HUDEP-2 (cell line): ENCODE measurements around the gene OLFML2B.
"Not testable (repeated sequence)": the region's sequence is repeated elsewhere in the genome, so short reads cannot be mapped to it uniquely, and the experiment has no call there.

Experiments used
- DNase-seq, 76 experiments: peaks; one replicate each; lab custom pipeline; 2025; ENCODE audit not compliant: unreplicated experiment in 76 of 76; lab: John Stamatoyannopoulos, UW

The OLFML2B gene

DNA sequence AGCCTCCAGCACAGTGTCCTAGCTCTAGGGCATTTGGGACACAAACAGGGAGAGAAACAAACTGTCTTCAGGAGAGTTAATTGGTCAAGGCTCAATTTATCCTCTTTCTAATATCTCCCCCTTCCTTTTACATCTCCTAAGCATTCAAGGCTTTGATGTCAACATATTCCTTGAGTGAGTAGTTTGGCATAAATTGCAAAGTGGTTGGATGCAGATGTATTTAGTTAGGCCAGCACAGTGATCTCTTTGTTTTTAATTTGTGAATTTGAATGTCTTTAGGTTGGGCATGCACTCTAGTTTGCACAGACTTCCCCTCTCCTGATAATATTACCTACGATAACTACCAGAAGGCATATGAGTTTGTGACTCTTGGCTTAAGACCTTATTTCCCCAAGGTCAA is 12.5 kb upstream of the OLFML2B start:
- DNase-seq = no peak

DNA sequence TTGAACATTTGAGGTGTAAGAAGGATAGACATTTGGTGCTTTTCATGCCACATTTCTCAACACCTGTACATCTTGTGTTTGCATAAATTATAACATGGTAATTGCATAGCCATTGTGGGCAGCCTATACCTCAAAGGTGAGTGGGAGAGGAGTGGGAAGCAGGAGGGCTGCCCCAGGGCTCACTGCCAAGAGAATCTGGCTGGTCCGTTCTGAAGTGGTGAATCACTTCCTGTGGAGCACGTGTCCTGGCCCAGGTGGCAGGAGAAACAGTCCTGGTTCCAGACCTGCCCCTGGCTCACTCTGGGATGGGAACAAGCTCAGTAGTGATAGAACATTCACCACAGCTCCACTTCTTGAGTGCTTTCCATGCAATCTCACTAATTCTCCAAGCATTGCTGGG is 11.6 kb upstream of the OLFML2B start:
- no peak for DNase-seq

DNA sequence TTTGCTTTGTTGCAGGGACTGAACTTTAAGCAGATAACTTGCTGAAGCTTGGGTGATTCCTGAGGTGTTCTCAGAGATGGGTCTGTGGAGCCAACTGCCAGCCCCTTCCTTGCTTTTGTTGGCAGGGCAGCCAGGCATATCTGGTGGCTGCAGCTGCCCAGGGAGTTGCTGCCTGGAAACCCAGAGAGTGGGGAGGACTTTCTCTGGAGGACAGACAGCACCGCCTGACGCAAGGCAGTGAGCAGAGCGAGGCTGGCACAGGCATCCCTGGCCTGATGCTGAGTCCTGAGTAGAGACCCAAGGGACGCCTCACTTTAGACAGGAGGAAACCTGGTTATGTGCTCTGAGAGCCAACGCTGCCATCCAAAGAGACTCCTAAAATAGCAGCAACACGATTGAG is 9.8 kb upstream of the OLFML2B start:
- DNase-seq = peak in 1 of 76 experiments; percentile 5

DNA sequence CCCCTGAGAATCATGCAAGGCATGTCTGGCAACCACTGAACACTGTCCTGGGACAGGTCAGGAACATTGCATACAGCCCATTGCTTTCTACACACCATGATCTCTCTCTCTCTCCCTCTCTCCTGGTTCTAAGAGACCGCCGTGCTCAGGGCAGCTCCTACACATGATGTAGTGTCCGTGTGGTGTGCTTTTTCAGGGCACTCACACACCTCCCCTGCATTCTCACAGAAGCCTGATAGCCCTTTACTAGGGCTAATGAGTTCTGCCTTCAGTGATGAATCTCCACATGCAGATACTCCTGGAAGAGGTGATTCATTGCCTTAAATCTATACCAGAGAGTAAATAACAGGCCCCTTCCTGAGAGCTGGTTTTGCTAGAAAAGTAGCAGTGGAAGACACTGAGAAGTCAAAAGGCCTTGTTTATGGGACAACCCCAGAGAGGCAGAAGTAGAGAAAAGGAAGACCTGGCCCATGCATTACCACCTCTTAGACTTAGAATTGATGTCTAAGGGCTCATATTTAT is 7.2 kb upstream of the OLFML2B start:
- no peak for DNase-seq

DNA sequence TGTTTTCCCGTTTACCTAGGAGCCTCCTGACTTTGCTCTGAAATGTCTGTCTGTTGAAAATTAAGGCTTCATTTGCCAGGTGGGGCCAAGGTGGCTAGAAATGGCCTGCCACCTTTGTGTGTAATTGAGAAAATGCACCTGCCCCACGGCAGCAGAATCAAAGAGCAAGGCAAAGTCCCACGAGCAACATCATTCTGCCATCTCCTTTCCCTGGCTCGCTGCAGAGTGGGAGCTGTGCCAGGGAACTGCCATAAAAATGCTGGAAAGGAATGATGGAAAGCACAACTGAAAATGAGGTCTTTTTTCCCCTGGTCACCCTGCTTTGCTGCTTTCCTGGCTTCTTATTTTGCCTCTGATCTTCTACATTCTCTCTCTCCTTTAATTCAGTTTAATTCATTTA is 5.5 kb upstream of the OLFML2B start:
- no peak for DNase-seq

DNA sequence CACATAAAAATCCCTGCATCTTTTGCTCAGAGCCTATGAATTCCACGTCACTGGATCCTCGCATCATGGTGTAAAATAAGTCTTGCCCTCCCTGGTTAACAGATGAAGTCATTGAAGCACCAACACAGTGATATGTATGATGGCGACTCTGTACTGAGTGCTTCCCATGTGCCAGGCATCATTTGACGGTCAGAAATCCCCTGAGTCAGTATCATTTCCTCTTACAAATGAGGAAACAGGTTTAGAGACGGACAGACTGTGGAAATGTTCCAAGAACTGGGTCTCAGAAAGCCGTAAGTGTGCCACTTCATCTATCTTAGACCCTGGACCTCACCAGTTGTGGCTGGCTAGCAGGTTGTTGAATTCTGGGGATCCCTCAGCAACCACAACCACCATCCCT is 5.1 kb upstream of the OLFML2B start:
- no peak for DNase-seq

DNA sequence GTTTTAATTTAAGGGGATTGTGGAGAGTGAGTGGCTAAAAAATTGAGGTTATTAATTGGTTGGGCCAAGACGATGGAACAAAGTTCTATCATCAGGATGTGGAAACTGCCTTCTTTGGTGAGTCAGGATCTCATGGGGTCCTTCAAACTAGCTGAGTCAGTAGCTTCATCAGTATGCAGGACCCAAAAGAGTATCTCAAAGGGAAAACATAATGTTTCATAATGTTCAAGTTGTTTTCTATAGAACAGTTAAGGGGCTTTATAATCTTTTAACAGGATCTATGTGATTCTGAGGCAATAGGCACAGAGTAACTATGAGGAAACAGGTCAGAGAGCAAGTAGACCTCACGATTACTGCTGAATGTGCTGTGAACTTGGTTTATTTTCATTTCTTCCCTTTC is 3.2 kb upstream of the OLFML2B start:
- no peak for DNase-seq

DNA sequence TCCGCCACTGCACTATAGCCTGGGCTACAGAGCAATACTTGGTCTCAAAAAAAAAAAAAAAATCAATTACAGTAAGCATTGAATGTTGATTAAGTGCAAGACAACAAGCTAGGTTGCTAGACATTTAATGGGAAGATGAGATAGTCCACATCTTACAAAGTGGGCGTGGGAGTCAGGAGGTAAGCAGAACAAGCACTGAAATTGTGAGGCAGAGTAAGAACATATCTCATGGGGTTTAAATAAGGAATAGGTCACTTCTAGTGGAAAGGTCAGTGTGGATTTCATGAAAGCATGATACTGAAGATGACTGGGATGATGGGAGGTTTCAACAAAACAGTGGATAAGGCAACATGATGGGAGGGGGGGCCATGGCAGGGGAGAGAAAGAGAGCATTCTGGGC is 1.9 kb upstream of the OLFML2B start:
- no peak for DNase-seq

DNA sequence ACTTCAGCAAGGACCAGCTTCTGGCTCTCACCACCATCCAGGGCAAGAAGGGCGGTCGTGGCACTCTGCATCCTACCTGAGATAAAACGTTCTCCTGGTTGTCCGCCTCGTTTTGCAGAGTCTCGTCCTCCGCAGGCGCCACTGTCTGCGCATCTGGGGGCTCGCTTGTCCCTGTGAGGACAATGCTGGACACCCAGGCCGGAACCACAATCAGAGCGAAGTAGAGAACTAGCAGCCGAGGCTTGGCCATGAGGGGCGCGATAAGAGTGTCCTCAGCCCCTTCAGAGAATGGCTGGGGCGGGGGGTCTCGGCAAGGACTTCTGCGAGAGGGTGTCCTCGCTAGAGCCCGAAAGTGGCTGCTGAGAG is 505 bp downstream of the OLFML2B start:
- DNase-seq = no peak

DNA sequence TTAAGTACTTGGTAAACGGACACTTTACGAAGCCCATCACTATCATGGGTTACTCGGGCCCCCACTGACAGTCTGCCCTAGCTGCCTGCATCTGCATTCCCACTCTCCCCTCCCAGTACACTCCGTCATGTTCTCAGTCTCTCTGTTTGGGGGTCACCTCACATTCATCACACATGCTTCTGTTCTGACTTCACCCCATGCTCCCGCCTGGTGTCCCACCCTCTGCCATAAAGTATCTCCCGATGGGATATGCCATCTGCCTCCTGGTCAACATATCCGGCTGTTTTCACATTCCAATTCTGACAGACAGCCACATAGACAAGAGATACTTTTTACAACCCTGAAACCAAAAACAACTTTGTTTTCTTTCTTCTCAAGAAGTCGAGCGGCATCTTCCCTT is 1.0 kb downstream of the OLFML2B start:
- DNase-seq = no peak

DNA sequence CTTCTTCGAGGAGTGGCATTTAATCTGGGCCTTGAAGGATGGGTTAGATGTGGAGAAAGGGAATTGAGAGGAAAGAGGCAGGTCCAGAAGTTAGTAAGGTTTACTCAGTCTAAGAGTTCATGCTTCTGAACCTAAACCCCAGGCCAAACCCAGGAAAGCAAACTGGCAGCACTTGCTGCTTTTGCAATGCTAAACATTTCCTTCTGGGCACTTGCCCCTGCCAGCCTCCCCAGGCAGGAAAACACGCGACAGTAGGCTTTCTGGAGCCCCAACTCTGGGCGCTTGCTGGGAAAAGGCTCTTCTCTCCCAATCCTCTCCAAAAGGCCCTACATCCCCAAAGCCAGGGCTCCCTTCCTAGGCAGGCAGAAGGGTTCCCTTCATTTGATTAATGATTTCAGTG is 2.5 kb downstream of the OLFML2B start:
- no peak for DNase-seq

DNA sequence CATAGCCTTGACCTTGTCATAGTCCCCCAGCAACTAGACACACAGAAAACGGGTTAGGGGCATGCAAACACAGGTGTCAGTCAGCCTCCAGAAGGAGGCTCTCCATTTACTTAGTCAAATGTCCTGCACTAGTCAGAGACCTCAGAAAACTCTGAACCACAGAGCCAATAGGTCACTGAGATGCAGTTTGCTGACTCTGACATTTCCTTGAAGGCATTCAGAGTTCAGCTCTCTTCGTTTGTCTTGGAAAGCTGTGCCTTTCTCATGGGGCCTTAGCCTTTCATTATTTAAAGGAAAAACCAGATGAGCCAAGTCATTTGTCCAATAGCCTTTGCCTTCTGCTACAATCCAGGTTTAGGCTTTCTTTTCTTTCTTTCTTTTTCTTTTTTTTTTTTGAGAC is 3.5 kb downstream of the OLFML2B start:
- DNase-seq = no peak

DNA sequence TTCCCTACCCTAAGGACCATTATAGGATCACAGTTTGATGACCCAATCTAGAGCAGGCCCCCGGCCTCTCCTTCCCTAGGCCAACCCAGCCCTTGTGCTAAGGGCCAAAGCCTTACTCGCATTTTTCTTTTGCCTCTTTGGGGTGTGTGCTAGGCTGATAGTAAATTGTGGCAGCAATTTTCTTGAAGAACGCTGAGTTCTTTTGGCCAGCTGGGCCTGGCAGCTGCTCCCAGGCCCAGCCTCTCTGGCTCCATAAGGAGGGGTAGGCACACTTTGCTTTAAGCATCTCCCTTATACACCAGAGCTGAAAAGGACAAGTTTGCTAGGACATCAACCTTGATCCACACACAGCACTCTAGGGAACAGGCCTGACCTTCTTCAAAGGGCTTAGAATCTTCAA is 4.2 kb downstream of the OLFML2B start:
- no peak for DNase-seq

DNA sequence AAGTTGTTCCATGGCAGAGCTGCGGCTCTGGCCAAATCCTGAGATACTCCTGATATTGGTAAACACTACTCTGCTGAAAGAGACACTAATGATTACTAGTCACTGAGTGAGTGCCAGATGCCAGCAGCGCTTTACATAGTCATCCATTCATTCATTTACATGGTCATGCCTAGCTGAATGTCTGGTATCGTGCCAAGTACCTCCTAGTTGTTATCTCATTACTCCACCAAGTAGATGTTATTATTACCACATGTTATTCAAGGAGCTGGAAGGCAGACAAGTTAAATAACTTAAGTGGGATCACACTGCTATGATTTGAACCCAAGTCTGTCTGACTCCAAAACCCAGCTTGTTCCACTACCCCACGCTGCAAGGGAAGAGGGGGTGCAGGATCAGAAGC is 4.7 kb downstream of the OLFML2B start:
- DNase-seq = peak in 4 of 76 experiments; percentile 12 to 20 (median 15)

DNA sequence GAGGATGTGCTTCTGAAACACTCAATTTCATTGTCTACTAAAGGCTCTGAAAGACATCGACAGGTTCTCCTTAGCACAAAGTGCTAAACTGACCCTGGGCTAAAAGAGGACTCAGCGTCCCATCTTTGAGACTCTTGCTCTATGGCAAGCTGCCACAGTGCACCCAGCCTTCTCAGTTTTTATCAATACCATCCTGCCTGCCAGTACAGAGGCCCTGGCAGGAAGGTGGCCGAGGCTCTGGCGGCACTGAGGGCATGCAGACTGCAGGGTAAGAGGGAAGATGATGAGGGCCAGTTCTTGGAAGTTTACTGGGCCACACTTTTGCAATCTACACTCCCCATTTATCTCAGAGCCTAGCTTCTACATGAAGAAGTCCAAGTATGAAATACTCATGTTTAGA is 5.3 kb downstream of the OLFML2B start:
- DNase-seq = peak in 3 of 76 experiments; percentile 2 to 11 (median 7)

DNA sequence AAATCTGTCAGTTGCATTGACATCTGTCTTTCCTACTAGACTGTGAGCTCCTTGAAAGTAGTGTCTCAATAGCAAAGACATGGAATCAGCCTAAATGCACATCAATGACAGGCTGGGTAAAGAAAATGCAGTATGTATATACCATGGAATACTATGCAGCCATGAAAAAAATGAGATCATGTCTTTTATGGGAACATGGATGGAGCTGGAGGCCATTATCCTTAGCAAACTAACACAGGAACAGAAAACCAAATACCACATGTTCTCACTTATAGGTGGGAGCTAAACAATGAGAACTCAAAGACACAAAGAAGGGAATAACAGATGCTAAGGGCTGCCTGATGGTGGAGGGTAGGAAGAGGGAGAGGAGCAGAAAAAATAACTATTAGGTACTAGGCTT is 5.9 kb downstream of the OLFML2B start:
- not testable (repeated sequence) for DNase-seq

DNA sequence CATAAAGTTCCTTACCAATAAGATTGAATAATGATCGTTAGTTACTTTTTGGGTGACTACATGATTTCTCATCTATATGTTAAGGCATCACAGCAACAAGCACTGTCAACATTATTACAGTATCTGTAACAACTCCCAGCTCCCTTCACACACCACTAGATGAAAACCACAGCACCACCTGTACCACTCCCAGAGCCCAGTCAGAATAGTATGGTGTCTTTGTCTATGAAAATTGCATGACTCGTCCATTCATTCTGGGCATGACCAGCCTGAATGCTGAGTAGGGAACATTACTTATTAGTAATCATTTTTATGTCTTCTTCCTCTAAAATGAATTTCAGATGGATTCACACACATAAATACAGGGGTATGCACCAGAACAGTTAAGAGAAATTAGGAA is 7.0 kb downstream of the OLFML2B start:
- DNase-seq = no peak

DNA sequence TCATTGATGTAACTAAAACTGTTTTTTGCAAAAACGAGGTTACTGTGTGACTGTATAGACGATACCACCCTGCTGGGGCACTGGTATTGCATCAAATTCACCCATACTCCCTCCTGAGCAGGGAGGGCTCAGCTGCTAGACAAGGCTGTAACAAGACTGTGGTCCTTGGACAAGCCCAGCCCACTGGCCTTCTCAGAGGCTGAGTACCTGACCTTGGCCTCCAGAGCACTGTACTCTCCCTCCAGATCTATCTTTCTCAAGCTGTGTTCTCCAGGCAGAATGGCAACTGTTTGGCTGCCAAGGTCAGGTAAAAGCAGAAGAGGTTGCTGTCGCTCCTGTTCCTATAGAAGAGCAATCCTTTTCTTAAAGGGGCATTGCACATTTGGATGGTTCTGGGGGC is 8.5 kb downstream of the OLFML2B start:
- no peak for DNase-seq

DNA sequence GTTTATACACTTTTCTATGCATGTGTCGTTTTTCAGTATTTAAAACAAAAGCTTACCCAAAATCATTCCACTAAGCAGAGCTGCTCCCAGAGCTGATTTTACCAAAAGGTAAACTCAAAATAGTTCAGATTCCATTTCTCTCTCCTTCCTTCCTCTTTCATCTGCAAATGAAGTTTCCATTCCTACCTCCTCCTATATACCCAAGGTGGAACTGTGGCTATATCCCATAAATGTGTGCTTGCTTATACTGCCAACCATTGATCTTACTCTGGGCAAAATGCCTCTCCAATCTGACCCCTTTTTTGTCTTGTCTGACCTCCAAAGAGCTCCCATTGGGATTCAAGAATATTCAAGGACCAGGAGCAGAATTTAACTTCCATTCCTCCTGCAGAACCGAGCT is 9.5 kb downstream of the OLFML2B start:
- DNase-seq = no peak

DNA sequence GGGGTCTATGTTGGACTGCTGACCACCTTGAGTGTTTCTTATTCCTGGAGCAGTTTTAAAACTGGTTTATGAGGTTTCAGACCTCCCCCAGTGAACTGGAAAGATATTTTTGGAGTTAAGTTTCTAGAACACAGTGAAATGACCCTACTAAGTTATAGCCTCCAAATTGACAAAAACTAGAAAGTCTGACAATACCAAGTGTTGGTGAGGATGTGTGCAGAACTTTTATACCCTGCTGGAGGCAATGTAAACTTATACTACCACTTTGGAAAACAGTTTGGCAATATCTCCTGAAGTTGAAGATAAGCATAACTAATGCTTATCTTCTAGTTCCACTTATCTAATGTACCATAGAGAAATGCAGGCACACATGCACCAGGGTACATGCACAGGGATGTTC is 10.4 kb downstream of the OLFML2B start:
- DNase-seq = no peak

DNA sequence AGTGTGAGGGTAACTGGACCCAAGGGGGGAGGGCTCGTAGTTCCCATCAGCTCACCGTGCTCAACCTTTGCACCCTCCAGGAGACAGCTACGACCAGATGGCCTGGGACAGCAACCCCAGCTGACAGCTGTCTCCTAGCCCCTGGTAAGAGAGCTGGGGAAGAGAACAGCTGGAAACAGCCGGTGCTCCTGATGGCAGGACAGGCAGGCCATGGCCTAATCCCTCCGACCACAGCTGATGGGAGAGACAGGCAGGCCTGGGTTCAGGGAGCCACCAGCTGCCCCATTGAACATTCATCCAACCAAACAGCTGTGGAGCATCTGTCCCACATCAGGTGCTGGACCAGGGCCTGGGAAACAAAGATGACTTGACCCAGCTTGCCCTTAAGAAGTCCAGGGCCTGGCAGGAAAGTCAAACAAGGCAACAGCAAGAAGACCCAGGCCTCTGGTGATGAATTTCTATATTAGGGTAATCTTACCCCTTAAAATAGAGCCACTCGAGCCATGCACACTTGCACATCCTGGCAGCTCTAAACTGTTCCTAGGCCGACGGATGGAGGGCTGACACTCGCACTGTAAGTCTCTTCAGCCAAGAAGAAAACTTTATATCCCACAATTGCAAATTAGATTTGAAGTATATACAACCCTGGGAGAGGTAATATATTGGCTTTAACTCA is 12.2 kb downstream of the OLFML2B start:
- no peak for DNase-seq

DNA sequence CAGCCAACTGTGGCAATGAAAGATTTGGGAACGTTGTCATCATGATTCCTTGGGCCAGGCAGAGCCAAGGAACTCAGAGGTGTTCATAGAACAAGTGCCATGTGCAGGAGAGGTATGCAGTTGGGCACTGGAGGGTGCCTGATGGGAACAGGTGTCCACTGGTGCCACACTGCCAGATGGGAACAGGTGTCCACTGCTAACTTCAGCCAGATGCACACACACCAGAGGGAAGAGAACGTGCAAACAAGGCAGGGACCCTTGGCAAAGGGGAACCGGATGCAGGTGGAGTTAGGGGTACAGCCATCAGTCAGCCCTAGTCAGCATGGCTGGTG is 13.5 kb downstream of the OLFML2B start:
- DNase-seq = no peak

DNA sequence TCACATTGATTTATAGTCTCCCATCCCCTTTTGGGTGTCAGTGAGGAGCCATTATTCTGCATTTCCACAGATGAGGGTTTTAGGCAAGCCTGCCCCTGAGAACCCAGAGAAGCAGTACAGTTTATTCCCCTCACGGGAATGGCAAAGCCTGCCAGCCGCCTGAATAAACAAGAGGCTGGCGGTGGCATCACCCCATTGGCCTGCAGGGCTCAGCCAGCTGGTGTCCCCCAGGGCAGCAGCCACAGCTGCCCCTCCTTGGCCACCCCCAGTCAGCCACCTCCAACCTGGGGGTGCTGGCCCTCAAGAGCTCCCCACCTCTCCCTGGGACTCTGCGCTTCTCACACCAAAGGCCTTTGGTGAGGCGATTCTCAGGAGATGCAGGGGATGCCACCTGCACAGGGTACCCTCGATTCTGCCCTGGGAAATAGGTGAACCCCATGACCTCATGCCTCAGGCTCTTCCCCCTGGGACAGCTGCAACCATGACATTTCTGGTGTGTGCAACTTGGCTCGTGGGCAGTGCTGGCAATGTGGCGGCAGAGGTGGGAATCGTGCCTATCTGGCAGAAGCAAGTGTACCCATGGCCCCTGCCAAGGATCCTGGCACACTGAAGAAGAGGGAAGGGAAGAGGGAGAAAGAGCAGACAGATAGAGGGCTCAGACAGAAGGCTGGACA is 14.0 kb downstream of the OLFML2B start:
- no peak for DNase-seq
